Vagina (tissue), 2 donors: ENCODE results near the gene TTC39B.
"Not testable (repeated sequence)": the region's sequence is repeated elsewhere in the genome, so short reads cannot be mapped to it uniquely, and the experiment has no call there.

Experiments used
- CTCF ChIP-seq, 3 experiments: fragments of 450-650 bp in 2 of 3; fragments of 200-600 bp in 1 of 3; sonication (generic) in 1 of 3; IDR thresholded peaks; one replicate each; pipeline ENCODE4 v1.5.1; 2017 to 2019; ENCODE audit warnings: antibody characterized with exemption in 3 of 3, mild to moderate bottlenecking in 2 of 3, moderate library complexity in 2 of 3
- POLR2A ChIP-seq, 2 donors: fragments of 450-650 bp; IDR thresholded peaks; one replicate each; pipeline ENCODE4 v1.6.1; 2017; ENCODE audit warnings: antibody characterized with exemption in 2 of 2, mild to moderate bottlenecking in 2 of 2, moderate library complexity in 2 of 2

GRCh38 chr9:15322695-15323094 lies 15.7 kb upstream of the TTC39B start:
- not testable (repeated sequence) for TF ChIP-seq POLR2A, CTCF (IDR thresholded peaks at IDR 0.05)
